ENCODE measurements around the gene GPC2.
A peak's percentile ranks its signal among the peaks of the same experiment; 100 is the strongest.
"Not testable (repeated sequence)": the region's sequence is repeated elsewhere in the genome, so short reads cannot be mapped to it uniquely, and the experiment has no call there.

The GPC2 gene

GRCh38 chr7:100141555-100141949 lies 35.6 kb downstream of the GPC2 start:
- H3K27me3 ChIP-seq (ENCODE audit: control insufficient read depth, insufficient read depth, low read length), result peaks cover 17% of the 10 kb centered on the region
- H3K4me1 ChIP-seq (ENCODE audit: control insufficient read depth, insufficient read depth, low read length), result no peaks in the 10 kb centered on the region
- H3K4me2 ChIP-seq (ENCODE audit: low read length), result no peak overlapping the region
- no peaks in the 10 kb centered on the region for H3K9me3 ChIP-seq (replicated peaks; ENCODE audit: low read length)
- no peak overlapping the region for H3K4me3 ChIP-seq (ENCODE audit: low read length)
- H3K36me3 ChIP-seq (ENCODE audit: insufficient read depth, low read length), result no peaks in the 10 kb centered on the region
- H3K9ac ChIP-seq (ENCODE audit: low read depth, low read length), result no peak overlapping the region

GRCh38 chr7:100137851-100138760 lies 39.1 kb downstream of the GPC2 start:
- no peak overlapping the region for H3K9ac ChIP-seq (ENCODE audit: low read depth, low read length)
- H3K27me3 ChIP-seq (ENCODE audit: control insufficient read depth, insufficient read depth, low read length), result peaks cover 20% of the 10 kb centered on the region

GRCh38 chr7:100132697-100133151 lies 44.5 kb downstream of the GPC2 start:
- H3K4me1 ChIP-seq (ENCODE audit: control insufficient read depth, insufficient read depth, low read length), result peaks cover 6% of the 10 kb centered on the region
- H3K4me3 ChIP-seq (ENCODE audit: low read length), result no peak overlapping the region
- H3K9me3 ChIP-seq (replicated peaks; ENCODE audit: low read length), result no peaks in the 10 kb centered on the region
- H3K36me3 ChIP-seq (ENCODE audit: insufficient read depth, low read length), result no peaks in the 10 kb centered on the region
- no peak overlapping the region for H3K9ac ChIP-seq (ENCODE audit: low read depth, low read length)
- no peak overlapping the region for H3K4me2 ChIP-seq (ENCODE audit: low read length)
- H3K27me3 ChIP-seq (ENCODE audit: control insufficient read depth, insufficient read depth, low read length), result peaks cover 3% of the 10 kb centered on the region

More at GRCh38 chr7:100137851-100138760, 39.1 kb downstream of the GPC2 start:
- Histone ChIP-seq H3K4me2 (ENCODE audit: low read length) (no peak overlapping the region), H3K4me3 (ENCODE audit: low read length) (no peak overlapping the region), H3K36me3 (ENCODE audit: insufficient read depth, low read length) (no peaks in the 10 kb centered on the region), H3K4me1 (ENCODE audit: control insufficient read depth, insufficient read depth, low read length) (no peaks in the 10 kb centered on the region), H3K9me3 (replicated peaks; ENCODE audit: low read length) (no peaks in the 10 kb centered on the region)

- Histone ChIP-seq H3K27me3 (ENCODE audit: control insufficient read depth, insufficient read depth, low read length) (peaks cover 3% of the 10 kb centered on the region), H3K9ac (ENCODE audit: low read depth, low read length) (no peak overlapping the region), H3K36me3 (ENCODE audit: insufficient read depth, low read length) (no peaks in the 10 kb centered on the region), H3K4me2 (ENCODE audit: low read length) (no peak overlapping the region), H3K4me3 (ENCODE audit: low read length) (no peak overlapping the region), H3K9me3 (replicated peaks; ENCODE audit: low read length) (no peaks in the 10 kb centered on the region), H3K4me1 (ENCODE audit: control insufficient read depth, insufficient read depth, low read length) (peaks cover 7% of the 10 kb centered on the region)
Observed at GRCh38 chr7:100132126-100132525, 45.1 kb downstream of the GPC2 start.

- no peak overlapping the region for H3K9ac ChIP-seq (ENCODE audit: low read depth, low read length)
- H3K4me1 ChIP-seq (ENCODE audit: control insufficient read depth, insufficient read depth, low read length), result peaks cover 10% of the 10 kb centered on the region
- H3K9me3 ChIP-seq (replicated peaks; ENCODE audit: low read length), result no peaks in the 10 kb centered on the region
- no peaks in the 10 kb centered on the region for H3K36me3 ChIP-seq (ENCODE audit: insufficient read depth, low read length)
- peaks cover under 1% of the 10 kb centered on the region for H3K27me3 ChIP-seq (ENCODE audit: control insufficient read depth, insufficient read depth, low read length)
- peak overlapping the region; percentile 73 for H3K4me2 ChIP-seq (ENCODE audit: low read length)
- no peak overlapping the region for H3K4me3 ChIP-seq (ENCODE audit: low read length)
Observed at GRCh38 chr7:100130608-100131453, 46.4 kb downstream of the GPC2 start.

GRCh38 chr7:100130220-100130607 lies 47.0 kb downstream of the GPC2 start:
- not testable (repeated sequence) for H3K9me3 ChIP-seq (replicated peaks; ENCODE audit: low read length); H3K9ac ChIP-seq (ENCODE audit: low read depth, low read length); H3K36me3 ChIP-seq (ENCODE audit: insufficient read depth, low read length); H3K4me3 ChIP-seq (ENCODE audit: low read length); H3K27me3 ChIP-seq (ENCODE audit: control insufficient read depth, insufficient read depth, low read length); H3K4me2 ChIP-seq (ENCODE audit: low read length); H3K4me1 ChIP-seq (ENCODE audit: control insufficient read depth, insufficient read depth, low read length)

GRCh38 chr7:100128637-100128963 lies 48.6 kb downstream of the GPC2 start:
- Histone ChIP-seq H3K4me3 (ENCODE audit: low read length) (no peak overlapping the region), H3K4me1 (ENCODE audit: control insufficient read depth, insufficient read depth, low read length) (peaks cover 10% of the 10 kb centered on the region), H3K9ac (ENCODE audit: low read depth, low read length) (no peak overlapping the region), H3K4me2 (ENCODE audit: low read length) (peak overlapping the region; percentile 99), H3K9me3 (replicated peaks; ENCODE audit: low read length) (no peaks in the 10 kb centered on the region), H3K27me3 (ENCODE audit: control insufficient read depth, insufficient read depth, low read length) (no peaks in the 10 kb centered on the region), H3K36me3 (ENCODE audit: insufficient read depth, low read length) (peaks cover 8% of the 10 kb centered on the region)

GRCh38 chr7:100127866-100128636 lies 49.1 kb downstream of the GPC2 start:
- peak overlapping the region; percentile 100 for H3K4me3 ChIP-seq (ENCODE audit: low read length)
- H3K4me2 ChIP-seq (ENCODE audit: low read length), result peak overlapping the region; percentile 99
- H3K9ac ChIP-seq (ENCODE audit: low read depth, low read length), result peak overlapping the region; percentile 98
- peaks cover 8% of the 10 kb centered on the region for H3K36me3 ChIP-seq (ENCODE audit: insufficient read depth, low read length)
- no peaks in the 10 kb centered on the region for H3K9me3 ChIP-seq (replicated peaks; ENCODE audit: low read length)
- no peaks in the 10 kb centered on the region for H3K27me3 ChIP-seq (ENCODE audit: control insufficient read depth, insufficient read depth, low read length)
- H3K4me1 ChIP-seq (ENCODE audit: control insufficient read depth, insufficient read depth, low read length), result peaks cover 10% of the 10 kb centered on the region

- peaks cover 10% of the 10 kb centered on the region for H3K4me1 ChIP-seq (ENCODE audit: control insufficient read depth, insufficient read depth, low read length)
- peak within 1 kb of the TSS; percentile 99 for H3K4me2 ChIP-seq (ENCODE audit: low read length)
- peaks cover 14% of the 10 kb centered on the region for H3K36me3 ChIP-seq (ENCODE audit: insufficient read depth, low read length)
- H3K9ac ChIP-seq (ENCODE audit: low read depth, low read length), result peak within 1 kb of the TSS; percentile 98
- H3K27me3 ChIP-seq (ENCODE audit: control insufficient read depth, insufficient read depth, low read length), result no peaks in the 10 kb centered on the region
- no peaks in the 10 kb centered on the region for H3K9me3 ChIP-seq (replicated peaks; ENCODE audit: low read length)
- H3K4me3 ChIP-seq (ENCODE audit: low read length), result peak within 1 kb of the TSS; percentile 100
Observed at GRCh38 chr7:100126931-100127865, 50.0 kb downstream of the GPC2 start, which contains the start of gene MBLAC1. TSS of gene MBLAC1 (plus strand) at chr7:100126967. CDS start at chr7:100127396, 429 bp downstream.

- H3K4me3 ChIP-seq (ENCODE audit: low read length), result peak overlapping the region; percentile 100
- peaks cover 10% of the 10 kb centered on the region for H3K4me1 ChIP-seq (ENCODE audit: control insufficient read depth, insufficient read depth, low read length)
- H3K27me3 ChIP-seq (ENCODE audit: control insufficient read depth, insufficient read depth, low read length), result no peaks in the 10 kb centered on the region
- H3K4me2 ChIP-seq (ENCODE audit: low read length), result peak overlapping the region; percentile 99
- H3K9me3 ChIP-seq (replicated peaks; ENCODE audit: low read length), result no peaks in the 10 kb centered on the region
- H3K9ac ChIP-seq (ENCODE audit: low read depth, low read length), result peak overlapping the region; percentile 98
- H3K36me3 ChIP-seq (ENCODE audit: insufficient read depth, low read length), result peaks cover 17% of the 10 kb centered on the region
Observed at GRCh38 chr7:100126239-100126930, 50.8 kb downstream of the GPC2 start.
